Adrenal gland (tissue), 5 donors: ENCODE data around the gene CFH.

ENCODE experiments used
- POLR2A ChIP-seq, 2 donors: fragments of 450-650 bp; IDR thresholded peaks; one replicate each; pipeline ENCODE4 v1.6.1; 2017; ENCODE audit warnings: antibody characterized with exemption in 2 of 2, mild to moderate bottlenecking in 2 of 2, moderate library complexity in 1 of 2
- TF ChIP-seq, protein P1 (sequence below), 6 experiments: fragments of 450-650 bp in 4 of 6; fragments of 200-600 bp in 2 of 6; sonication (generic) in 1 of 6; IDR thresholded peaks; 1 replicate in 5 of 6; 2 replicates in 1 of 6; pipeline versions ENCODE4 v1.5.1 to v1.8.0; 2016 to 2021; ENCODE audit warnings: antibody characterized with exemption in 6 of 6, mild to moderate bottlenecking in 2 of 6, moderate library complexity in 1 of 6
- donor health status: DM: no; HTN: no; CAD: no.

DNA sequence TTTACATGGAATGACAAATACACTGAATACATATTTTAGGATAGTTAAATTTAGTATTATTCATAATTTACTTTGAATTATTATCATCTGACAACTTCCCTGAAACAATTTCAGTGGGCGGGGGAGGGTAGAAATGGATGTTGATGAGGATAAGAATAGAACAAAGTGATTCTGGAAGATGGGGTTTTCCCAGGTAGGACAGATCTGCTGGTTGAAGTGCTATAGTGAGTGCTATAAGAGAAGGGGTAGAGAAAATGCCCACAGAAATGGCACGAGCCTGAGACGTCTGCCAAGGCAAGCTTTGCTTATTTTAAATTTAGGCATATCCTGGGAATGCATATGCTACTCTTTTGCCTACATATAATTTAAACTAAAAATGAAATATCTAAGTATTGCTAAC is 3.2 kb downstream of the CFH start:
- TF ChIP-seq, protein P1, sequence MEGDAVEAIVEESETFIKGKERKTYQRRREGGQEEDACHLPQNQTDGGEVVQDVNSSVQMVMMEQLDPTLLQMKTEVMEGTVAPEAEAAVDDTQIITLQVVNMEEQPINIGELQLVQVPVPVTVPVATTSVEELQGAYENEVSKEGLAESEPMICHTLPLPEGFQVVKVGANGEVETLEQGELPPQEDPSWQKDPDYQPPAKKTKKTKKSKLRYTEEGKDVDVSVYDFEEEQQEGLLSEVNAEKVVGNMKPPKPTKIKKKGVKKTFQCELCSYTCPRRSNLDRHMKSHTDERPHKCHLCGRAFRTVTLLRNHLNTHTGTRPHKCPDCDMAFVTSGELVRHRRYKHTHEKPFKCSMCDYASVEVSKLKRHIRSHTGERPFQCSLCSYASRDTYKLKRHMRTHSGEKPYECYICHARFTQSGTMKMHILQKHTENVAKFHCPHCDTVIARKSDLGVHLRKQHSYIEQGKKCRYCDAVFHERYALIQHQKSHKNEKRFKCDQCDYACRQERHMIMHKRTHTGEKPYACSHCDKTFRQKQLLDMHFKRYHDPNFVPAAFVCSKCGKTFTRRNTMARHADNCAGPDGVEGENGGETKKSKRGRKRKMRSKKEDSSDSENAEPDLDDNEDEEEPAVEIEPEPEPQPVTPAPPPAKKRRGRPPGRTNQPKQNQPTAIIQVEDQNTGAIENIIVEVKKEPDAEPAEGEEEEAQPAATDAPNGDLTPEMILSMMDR (IDR thresholded peaks at IDR 0.05): no peak
- TF ChIP-seq POLR2A (IDR thresholded peaks at IDR 0.05): no peak
